Activated naive CD8-positive, alpha-beta T cell treated with anti-CD3 and anti-CD28 coated beads for 36 hours (primary cell): Measurements from ENCODE around the gene SORCS3. TPM values are rescaled to one million over a fixed set of nuclear protein-coding genes. Genes with fewer than 3 reads are reported as not detected.

Experiments
- DNase-seq: peaks from one replicate; pipeline ENCODE4 v3.0.0; 2021
- H3K27ac Mint-ChIP-seq: one replicate; pipeline ENCODE4 v1.8.0; 2022; ENCODE audit warnings: mild to moderate bottlenecking, moderate library complexity, mixed read lengths
- H3K27me3 Mint-ChIP-seq: one replicate; pipeline ENCODE4 v1.8.0; 2022; ENCODE audit warnings: mild to moderate bottlenecking, mixed read lengths
- H3K36me3 Mint-ChIP-seq: one replicate; pipeline ENCODE4 v1.8.0; 2021; ENCODE audit warnings: mild to moderate bottlenecking, mixed read lengths
- H3K4me1 Mint-ChIP-seq: one replicate; pipeline ENCODE4 v1.8.0; 2021; ENCODE audit warnings: mixed read lengths
- H3K4me3 Mint-ChIP-seq: one replicate; pipeline ENCODE4 v1.8.0; 2022; ENCODE audit warnings: mild to moderate bottlenecking, moderate library complexity, mixed read lengths
- H3K9me3 Mint-ChIP-seq: one replicate; pipeline ENCODE4 v1.8.0; 2022; ENCODE audit warnings: mixed read lengths
- total RNA-seq, 2 experiments: library from RNA; stranded (reverse); gene quantifications; one replicate each; pipeline ENCODE4 v1.2.3, GENCODE V29; 2021

SORCS3 gene
- total RNA-seq, 2 experiments from 2014 or later: not detected

GRCh38 chr10:104947314-104947713 lies 306.2 kb downstream of the SORCS3 start:
- no peak for DNase-seq
- Mint-ChIP-seq H3K27ac (no peak overlapping the region), H3K4me1 (peaks cover 2% of the 10 kb centered on the region), H3K9me3 (peaks cover 2% of the 10 kb centered on the region), H3K36me3 (no peaks in the 10 kb centered on the region), H3K27me3 (no peaks in the 10 kb centered on the region), H3K4me3 (no peak overlapping the region)

GRCh38 chr10:104957178-104957841 lies 316.2 kb downstream of the SORCS3 start:
- Mint-ChIP-seq H3K36me3 (no peaks in the 10 kb centered on the region), H3K4me1 (no peaks in the 10 kb centered on the region), H3K27me3 (no peaks in the 10 kb centered on the region), H3K4me3 (no peak overlapping the region), H3K9me3 (no peaks in the 10 kb centered on the region), H3K27ac (no peak overlapping the region)
- no peak for DNase-seq

- no peaks in the 10 kb centered on the region for H3K4me1 Mint-ChIP-seq
- H3K4me3 Mint-ChIP-seq: no peak overlapping the region
- H3K27ac Mint-ChIP-seq: no peak overlapping the region
- peaks cover 10% of the 10 kb centered on the region for H3K9me3 Mint-ChIP-seq
- H3K27me3 Mint-ChIP-seq: peaks cover 3% of the 10 kb centered on the region
- no peak for DNase-seq
- H3K36me3 Mint-ChIP-seq: no peaks in the 10 kb centered on the region
Measured at GRCh38 chr10:104966563-104967297, 325.6 kb downstream of the SORCS3 start.

- Mint-ChIP-seq H3K27ac (no peak overlapping the region), H3K9me3 (no peaks in the 10 kb centered on the region), H3K4me3 (no peak overlapping the region), H3K27me3 (no peaks in the 10 kb centered on the region), H3K4me1 (peaks cover 10% of the 10 kb centered on the region), H3K36me3 (no peaks in the 10 kb centered on the region)
- no peak for DNase-seq
Measured at GRCh38 chr10:104980368-104980767, 339.3 kb downstream of the SORCS3 start.

GRCh38 chr10:104981995-104982394 lies 340.9 kb downstream of the SORCS3 start:
- H3K36me3 Mint-ChIP-seq: no peaks in the 10 kb centered on the region
- H3K27me3 Mint-ChIP-seq: no peaks in the 10 kb centered on the region
- H3K9me3 Mint-ChIP-seq: no peaks in the 10 kb centered on the region
- peaks cover 10% of the 10 kb centered on the region for H3K4me1 Mint-ChIP-seq
- DNase-seq: no peak
- no peak overlapping the region for H3K4me3 Mint-ChIP-seq
- no peak overlapping the region for H3K27ac Mint-ChIP-seq

- no peak overlapping the region for H3K27ac Mint-ChIP-seq
- no peak for DNase-seq
- no peaks in the 10 kb centered on the region for H3K4me1 Mint-ChIP-seq
- no peaks in the 10 kb centered on the region for H3K36me3 Mint-ChIP-seq
- H3K9me3 Mint-ChIP-seq: no peaks in the 10 kb centered on the region
- H3K27me3 Mint-ChIP-seq: no peaks in the 10 kb centered on the region
- H3K4me3 Mint-ChIP-seq: no peak overlapping the region
Measured at GRCh38 chr10:104988686-104989085, 347.6 kb downstream of the SORCS3 start.

GRCh38 chr10:104989880-104990279 lies 348.8 kb downstream of the SORCS3 start:
- Mint-ChIP-seq H3K9me3 (no peaks in the 10 kb centered on the region), H3K27me3 (no peaks in the 10 kb centered on the region), H3K36me3 (no peaks in the 10 kb centered on the region), H3K27ac (no peak overlapping the region), H3K4me1 (no peaks in the 10 kb centered on the region), H3K4me3 (no peak overlapping the region)
- DNase-seq: no peak

- H3K4me1 Mint-ChIP-seq: no peaks in the 10 kb centered on the region
- H3K36me3 Mint-ChIP-seq: no peaks in the 10 kb centered on the region
- no peak overlapping the region for H3K4me3 Mint-ChIP-seq
- H3K27ac Mint-ChIP-seq: no peak overlapping the region
- H3K27me3 Mint-ChIP-seq: no peaks in the 10 kb centered on the region
- no peaks in the 10 kb centered on the region for H3K9me3 Mint-ChIP-seq
- no peak for DNase-seq
Measured at GRCh38 chr10:104993085-104993484, 352.0 kb downstream of the SORCS3 start.

GRCh38 chr10:105001269-105001668 lies 360.2 kb downstream of the SORCS3 start:
- no peaks in the 10 kb centered on the region for H3K9me3 Mint-ChIP-seq
- H3K4me3 Mint-ChIP-seq: no peak overlapping the region
- no peak overlapping the region for H3K27ac Mint-ChIP-seq
- no peaks in the 10 kb centered on the region for H3K36me3 Mint-ChIP-seq
- H3K4me1 Mint-ChIP-seq: no peaks in the 10 kb centered on the region
- H3K27me3 Mint-ChIP-seq: no peaks in the 10 kb centered on the region
- DNase-seq: no peak

GRCh38 chr10:105010411-105011121 lies 369.5 kb downstream of the SORCS3 start:
- H3K9me3 Mint-ChIP-seq: no peaks in the 10 kb centered on the region
- H3K36me3 Mint-ChIP-seq: no peaks in the 10 kb centered on the region
- no peak overlapping the region for H3K27ac Mint-ChIP-seq
- DNase-seq: no peak
- no peak overlapping the region for H3K4me3 Mint-ChIP-seq
- no peaks in the 10 kb centered on the region for H3K27me3 Mint-ChIP-seq
- no peaks in the 10 kb centered on the region for H3K4me1 Mint-ChIP-seq

GRCh38 chr10:105017116-105017515 lies 376.0 kb downstream of the SORCS3 start:
- Mint-ChIP-seq H3K27me3 (no peaks in the 10 kb centered on the region), H3K27ac (peak overlapping the region; percentile 4), H3K4me3 (no peak overlapping the region), H3K9me3 (no peaks in the 10 kb centered on the region), H3K4me1 (peaks cover 11% of the 10 kb centered on the region), H3K36me3 (no peaks in the 10 kb centered on the region)
- DNase-seq: peak; percentile 24

- Mint-ChIP-seq H3K27me3 (no peaks in the 10 kb centered on the region), H3K4me3 (no peak overlapping the region), H3K27ac (no peak overlapping the region), H3K4me1 (peaks cover 11% of the 10 kb centered on the region), H3K9me3 (no peaks in the 10 kb centered on the region), H3K36me3 (no peaks in the 10 kb centered on the region)
- DNase-seq: no peak
Measured at GRCh38 chr10:105017691-105018090, 376.6 kb downstream of the SORCS3 start.

GRCh38 chr10:105023211-105024111 lies 382.4 kb downstream of the SORCS3 start:
- no peak for DNase-seq
- Mint-ChIP-seq H3K27me3 (peaks cover 4% of the 10 kb centered on the region), H3K27ac (no peak overlapping the region), H3K36me3 (no peaks in the 10 kb centered on the region), H3K4me1 (peaks cover 2% of the 10 kb centered on the region), H3K4me3 (no peak overlapping the region), H3K9me3 (no peaks in the 10 kb centered on the region)

- no peaks in the 10 kb centered on the region for H3K9me3 Mint-ChIP-seq
- DNase-seq: no peak
- H3K27me3 Mint-ChIP-seq: peaks cover 4% of the 10 kb centered on the region
- no peak overlapping the region for H3K4me3 Mint-ChIP-seq
- H3K4me1 Mint-ChIP-seq: peaks cover 2% of the 10 kb centered on the region
- H3K27ac Mint-ChIP-seq: no peak overlapping the region
- no peaks in the 10 kb centered on the region for H3K36me3 Mint-ChIP-seq
Measured at GRCh38 chr10:105024184-105024583, 383.1 kb downstream of the SORCS3 start.

GRCh38 chr10:105025092-105025491 lies 384.0 kb downstream of the SORCS3 start:
- no peak overlapping the region for H3K4me3 Mint-ChIP-seq
- DNase-seq: no peak
- H3K36me3 Mint-ChIP-seq: no peaks in the 10 kb centered on the region
- H3K27ac Mint-ChIP-seq: no peak overlapping the region
- peaks cover 4% of the 10 kb centered on the region for H3K27me3 Mint-ChIP-seq
- peaks cover 2% of the 10 kb centered on the region for H3K4me1 Mint-ChIP-seq
- no peaks in the 10 kb centered on the region for H3K9me3 Mint-ChIP-seq
